HG03103 (cell line): ENCODE measurements around the gene MYO10.
"Not testable (repeated sequence)": the region's sequence is repeated elsewhere in the genome, so short reads cannot be mapped to it uniquely, and the experiment has no call there.

Source experiments
- ATAC-seq: cut with Tn5 transposase; IDR thresholded peaks from one replicate; pipeline ENCODE4 v1.9.1; 2021; ENCODE audit warnings: low read depth; ENCODE audit not compliant: unreplicated experiment

MYO10 gene

DNA sequence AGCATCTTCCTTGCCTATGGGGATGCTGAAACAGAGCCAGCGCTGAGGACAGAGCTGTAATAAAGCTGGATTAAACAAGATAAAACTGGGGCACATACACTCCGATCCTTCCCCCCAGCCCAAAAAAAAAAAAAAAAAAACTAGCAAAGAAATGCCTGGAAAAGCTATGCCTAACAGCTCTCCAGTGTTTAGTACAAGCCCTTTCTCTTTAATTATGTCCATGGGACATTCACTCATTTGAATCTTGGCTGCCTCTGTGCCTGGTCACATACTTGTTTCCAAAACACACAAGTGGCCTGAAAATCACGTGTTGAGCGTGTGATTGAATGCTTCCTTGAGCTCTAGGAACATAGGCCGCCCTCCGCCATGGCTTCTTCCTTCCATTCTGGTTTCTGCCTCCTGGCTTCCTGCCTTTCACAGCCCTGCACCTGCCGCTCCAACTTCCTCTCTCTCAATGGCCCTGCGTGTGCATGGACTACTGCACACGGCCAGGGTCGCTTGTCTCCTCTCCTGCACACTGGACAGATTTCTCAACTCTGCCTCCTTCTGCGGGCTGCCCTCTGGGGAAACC, 208.2 kb downstream of the MYO10 start:
- no peak for ATAC-seq

DNA sequence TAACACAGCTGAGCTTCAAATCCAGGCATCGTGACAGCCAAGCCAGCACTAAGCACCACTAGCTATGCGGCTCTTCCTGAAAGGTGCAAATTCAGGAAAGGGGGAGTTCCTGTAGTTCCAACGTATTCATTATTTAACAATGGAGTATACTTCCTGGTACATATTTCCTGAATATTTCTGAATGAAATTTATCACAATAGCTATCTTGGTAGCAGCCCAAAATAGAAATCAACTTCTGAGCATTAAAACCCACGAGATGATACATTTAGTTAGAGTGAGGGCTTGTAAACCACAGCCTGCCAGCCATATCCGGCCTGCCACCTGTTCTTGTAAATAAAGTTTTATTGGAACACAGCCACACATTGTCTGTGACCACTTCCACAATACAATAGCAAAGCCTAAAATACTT, 209.5 kb downstream of the MYO10 start:
- no peak for ATAC-seq

DNA sequence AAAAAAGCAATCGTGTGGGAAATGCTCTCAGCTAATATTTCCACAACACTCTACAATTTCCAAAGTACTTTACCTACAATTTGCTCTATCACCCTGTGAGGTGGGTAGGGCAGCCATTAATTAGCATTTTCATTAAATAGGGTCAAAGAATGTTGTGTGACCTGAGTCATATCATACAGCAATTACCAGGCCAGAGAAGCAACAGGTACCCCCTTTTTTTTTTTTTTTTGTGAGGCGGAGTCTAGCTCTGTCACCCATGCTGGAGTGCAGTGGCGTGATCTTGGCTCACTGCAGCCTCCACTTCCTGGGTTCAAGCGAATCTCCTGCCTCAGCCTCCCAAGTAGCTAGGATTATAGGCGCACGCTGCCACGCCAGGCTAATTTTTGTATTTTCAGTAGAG, 210.5 kb downstream of the MYO10 start:
- no peak for ATAC-seq

DNA sequence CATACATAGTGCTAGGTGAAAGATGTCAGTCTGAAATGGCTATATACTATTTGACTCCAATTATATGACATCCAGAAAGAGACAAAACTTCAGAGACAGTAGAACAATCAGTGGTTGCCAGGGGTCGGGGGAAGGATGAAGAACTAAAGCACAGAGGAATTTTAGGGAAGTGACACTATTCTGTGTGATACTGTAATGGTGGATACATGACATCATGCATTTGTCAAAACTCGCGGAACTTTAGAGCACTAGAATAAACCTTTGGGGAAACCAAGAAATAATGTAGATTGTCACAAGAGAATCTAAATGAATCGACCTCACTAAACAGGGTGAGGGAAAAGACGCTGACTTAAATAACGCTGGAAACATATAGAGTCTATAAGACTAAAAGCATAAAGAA, 212.3 kb downstream of the MYO10 start:
- no peak for ATAC-seq

DNA sequence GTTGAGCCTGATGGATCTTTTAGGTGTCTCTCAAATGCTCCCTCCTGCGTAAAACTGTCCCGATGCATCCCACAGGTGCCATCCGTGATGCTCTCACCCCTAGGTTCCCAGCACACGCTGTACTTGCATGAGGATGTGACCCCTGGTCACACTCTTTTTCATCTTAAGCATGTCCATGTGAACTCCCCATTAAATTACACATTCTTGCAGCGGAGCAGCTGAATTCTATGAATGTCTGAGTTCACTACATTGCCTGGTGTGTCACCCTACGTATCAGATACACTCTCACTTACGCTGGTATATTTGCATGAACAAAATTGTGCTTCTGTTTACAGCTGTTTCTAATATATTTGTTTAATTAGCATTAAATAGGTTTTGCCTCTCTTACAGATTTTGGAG, 214.0 kb downstream of the MYO10 start:
- ATAC-seq, result no peak

DNA sequence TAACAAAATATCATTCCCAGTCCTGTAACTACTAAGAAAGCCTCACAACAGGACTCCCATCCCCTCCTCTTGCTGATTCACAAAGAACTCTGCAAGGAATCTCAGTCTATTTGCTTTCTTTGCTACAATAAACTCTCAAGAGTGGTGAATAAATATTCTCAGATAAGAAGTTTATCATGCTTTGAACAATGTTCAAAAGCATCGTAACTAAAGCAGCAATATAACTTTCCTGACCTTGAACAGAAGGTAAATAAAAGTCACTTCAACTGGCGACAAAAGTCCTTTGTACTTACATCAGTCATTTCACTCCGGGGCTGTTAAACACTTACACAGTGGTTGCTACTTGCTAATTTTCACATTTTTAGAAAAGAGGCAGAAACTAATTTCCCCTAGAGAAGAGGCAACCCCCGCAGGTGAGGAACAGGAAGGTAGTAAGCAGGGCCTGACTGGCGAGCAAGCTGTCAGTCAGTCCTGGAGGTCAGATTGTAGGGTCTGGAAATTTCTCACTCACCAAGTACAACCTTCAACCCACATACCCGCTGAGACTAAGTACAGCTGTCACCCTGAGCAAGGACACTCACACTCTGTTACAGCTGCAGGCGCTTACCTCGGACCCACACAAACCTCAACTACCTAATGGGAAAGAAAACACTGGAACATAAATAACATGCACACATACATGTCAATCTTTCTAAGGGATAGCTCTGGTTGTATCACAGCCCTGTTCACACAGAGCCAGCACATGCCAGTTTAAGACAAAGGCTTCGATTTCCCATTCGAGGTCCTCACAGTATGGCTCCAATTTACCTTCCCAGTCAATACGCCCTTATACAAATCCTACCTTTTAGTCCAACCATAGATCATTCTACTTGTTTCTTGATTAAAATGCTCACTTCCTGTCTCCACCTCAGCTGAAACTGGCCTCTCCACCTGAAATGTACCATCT, 214.7 kb downstream of the MYO10 start:
- no peak for ATAC-seq

DNA sequence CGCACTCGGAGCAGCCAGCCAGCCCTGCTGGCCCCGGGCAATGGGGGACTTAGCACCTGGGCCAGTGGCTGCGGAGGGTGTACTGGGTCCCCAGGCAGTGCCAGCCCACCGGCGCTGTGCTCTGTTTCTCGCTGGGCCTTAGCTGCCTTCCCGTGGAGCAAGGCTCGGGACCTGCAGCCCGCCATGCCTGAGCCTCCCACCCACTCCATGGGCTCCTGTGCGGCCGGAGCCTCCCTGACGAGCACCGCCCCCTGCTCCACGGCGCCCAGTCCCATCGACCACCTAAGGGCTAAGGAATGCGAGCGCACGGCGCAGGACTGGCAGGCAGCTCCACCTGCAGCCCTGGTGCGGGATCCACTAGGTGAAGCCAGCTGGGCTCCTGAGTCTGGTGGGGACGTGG, 218.1 kb downstream of the MYO10 start:
- ATAC-seq, result not testable (repeated sequence)

DNA sequence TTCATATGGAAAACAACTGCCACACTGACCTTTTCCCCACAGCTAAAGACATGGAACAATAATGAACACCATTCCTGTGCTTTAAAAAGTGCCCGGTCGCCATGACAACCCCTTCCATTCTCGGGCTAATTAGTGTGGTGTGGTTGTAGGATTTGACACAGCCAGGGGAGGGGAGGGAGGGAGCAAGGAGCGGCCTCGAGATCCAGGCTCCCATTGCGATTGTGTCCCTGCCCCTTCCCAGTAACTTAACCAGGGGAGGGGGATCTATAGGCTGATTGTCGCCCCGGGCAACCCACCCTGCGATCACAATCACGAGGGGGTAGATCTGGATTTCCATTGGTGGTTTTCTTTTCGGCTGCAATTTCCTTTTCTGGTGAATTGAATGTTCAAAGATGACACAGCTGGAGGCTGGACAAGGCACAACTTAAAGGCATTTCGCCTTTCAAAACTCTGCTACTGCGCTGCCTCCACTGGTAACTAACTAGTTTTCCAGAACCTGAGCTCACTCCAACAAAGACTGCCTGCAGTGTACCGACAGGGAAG, 222.6 kb downstream of the MYO10 start:
- no peak for ATAC-seq

DNA sequence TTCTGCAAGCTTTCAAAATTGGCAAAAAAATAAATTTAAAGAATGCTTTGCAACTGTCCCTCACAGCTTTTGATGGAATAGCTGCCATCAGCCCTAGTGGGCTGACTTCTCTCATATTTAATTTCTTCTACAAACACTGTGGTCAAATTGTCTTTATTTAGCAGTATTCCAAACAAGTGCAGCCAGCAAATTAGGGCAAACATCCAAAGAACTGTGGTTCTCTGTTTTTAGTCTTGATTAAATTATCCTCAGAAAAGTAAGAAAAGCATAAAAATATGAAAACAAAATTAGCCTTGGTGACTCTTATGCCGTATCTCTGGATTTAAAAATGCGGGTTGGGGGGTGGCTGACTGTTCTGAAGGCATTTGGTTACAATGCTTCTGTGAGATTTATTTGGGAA, 223.5 kb downstream of the MYO10 start:
- no peak for ATAC-seq

DNA sequence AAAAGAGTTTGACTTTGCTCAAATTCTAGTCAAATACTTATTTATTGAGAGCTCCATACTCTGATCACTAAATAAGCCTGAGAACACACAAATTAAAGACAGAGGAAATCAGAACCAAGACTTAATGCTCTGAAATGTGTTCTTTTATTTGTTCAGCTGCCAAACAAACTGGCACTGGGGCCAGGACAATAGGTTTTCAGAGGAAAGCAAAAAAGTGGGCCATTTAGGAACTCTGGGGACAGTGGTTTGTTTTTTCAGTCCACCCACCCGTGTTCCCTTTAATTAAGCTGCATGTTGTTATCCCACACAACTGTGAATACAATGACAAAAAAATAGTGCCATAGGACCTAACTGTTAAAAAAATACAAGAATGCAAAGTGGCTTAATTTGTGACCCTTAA, 223.9 kb downstream of the MYO10 start:
- no peak for ATAC-seq

DNA sequence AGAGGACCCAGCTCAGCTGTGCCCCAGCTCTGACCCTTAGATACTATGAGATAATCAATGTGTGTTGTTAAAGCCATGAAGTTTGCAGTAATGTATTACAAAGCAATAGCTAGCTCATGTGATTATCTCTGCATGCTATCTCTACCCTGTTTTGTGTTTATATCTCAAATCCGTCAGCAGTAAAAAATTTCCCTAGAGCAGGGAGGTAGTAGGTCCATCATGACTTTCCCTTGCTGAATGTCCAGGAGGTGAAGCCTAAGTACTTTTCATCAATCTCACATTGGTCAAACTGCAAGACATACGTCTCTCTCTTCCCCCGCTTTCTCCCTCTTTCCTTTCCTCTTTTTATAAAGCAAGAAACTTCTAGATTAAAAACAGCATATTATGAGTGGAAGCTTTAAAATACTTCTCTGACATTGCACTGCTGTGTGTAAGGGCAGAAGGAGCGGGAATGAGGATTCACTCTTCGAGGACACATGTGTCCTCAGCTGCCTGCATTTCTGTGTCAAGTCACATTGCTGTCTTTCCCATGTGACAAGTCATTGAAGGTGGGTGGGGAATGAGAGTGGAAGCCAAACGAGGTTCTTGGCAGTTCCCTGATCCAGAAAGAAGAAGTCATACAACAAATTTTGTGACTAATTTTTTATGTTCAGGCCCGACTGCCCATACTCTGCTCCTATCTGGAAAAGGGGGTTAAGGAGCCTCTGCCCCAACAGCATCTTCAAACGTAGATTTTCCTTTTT, 226.2 kb downstream of the MYO10 start:
- ATAC-seq, result no peak

DNA sequence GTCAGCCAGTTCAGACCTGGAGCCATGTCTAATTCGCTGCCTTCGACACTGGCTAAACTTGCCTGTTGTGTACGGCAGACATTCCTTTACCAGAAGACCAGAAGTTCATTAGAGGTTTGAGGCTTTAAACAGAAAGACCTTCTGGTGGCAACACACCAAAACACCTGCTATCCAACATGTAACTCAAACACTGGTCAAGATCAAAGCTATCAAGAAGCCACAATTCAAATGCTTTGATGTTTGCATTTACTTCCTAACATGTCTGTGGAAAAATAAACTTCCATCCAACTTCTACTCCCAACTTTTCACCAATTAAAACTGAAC, 228.3 kb downstream of the MYO10 start:
- ATAC-seq, result no peak

DNA sequence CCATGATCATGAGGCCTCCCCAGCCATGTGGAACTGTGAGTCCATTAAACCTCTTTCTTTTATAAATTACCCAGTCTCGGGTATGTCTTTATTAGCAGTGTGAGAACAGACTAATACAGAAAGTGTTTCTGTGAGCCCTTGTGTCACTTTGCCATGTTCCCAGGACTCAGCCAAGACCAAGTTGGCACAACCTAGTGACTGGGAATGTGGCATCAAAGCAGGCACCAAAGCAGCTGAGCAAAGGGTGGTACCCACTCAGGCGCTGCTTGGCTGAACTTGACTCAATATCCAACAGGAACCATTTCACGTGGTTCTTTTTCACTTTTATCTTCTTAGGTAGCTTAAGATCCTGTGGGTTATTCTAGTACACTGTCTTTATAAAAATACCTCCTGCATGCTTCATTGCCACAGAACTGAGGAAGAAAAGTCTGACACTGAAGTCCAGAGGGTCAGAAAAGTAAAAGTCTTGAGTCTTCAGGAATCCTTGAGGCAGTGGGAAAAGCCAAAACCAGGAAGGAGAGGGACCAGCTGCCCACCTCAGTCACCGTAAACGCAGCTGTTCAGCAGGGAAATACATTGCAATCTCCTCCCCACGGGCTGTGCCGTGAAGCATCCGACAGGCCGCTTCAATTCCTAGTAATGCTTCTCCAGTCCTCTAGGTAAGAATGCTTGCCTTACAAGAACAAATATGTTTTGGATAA, 228.8 kb downstream of the MYO10 start:
- ATAC-seq, result no peak

DNA sequence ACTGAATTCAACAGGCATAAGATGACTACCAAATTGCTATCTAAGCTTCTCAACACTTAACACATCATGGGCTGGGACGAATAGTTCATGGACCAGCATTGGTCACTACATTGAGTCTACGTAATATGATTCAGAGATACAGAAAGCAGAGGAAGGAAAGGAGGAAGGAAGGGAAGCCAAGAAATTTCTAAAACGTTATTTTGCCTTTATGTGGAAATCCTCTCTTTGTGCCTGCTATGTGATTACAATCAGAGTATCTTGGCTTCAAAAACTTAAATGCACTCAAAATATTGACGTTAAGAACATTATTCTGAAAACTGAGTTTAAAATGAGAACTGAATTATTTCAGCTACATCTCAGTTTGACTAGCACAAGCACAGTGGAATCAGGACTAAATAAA, 231.1 kb downstream of the MYO10 start:
- no peak for ATAC-seq

DNA sequence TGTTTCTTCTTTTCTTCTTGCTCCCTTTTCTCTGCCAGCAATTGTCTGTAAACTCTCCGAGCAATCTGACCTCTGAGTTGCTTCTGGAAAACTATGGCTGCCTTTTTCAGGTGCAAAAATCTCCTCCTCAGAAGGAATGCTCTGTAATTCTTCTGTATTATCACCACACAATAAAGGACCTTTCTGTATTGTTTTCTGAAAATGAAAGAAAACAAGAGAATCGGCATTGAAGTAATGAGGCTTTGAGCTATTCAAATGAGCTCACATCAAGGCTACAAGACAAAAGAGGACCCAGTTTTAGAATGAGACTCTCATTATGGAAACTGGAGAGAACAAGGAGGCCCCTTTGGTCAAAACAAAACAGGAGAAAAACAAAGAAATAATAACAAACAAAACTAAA, 233.1 kb downstream of the MYO10 start:
- ATAC-seq, result no peak

DNA sequence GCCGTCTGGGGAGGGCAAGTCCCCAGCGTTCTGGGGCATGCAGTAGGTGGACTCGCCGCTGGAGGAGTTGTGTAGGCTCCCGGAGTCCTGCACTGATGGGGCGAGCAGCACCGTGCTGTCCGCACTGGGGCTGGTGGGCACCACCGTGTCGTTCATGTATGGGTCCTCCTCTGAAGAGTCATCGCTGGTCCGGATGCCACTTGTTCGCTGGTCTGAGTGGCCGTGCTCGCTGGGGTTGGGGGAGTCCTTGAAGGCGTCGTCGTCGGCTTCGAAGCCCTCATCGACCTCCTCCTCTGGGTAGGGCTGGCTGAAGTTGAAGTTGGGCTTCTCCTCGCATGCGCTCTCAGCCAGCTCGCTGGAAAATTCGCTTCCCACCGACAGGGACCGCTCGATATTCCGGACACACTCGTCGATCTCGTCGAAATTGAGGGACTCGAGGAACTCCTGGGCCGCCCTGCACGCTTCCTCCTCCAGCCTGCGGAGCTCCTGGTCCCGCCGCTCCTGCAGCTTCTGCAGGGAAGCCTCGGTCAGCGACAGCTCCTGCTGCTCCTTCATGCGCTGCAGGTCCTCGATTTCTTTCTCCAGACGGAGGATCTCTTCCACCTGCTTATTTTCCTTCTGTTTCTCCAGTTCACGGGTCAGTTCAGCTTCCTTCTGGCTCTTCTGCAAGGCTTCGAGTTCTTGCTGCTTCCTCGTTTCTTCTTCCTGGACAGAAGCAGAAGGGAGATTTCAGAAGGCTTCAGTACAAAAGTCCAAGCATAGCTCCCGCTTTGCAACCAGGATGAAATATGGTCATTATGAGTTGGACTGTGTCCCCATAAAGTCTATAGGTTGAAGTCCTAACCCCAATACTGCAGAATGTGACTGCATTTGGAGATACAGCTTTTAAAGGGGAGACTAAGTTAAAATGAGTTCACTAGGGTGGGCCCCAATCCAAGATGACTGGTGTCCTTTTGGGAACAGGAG, 234.7 kb downstream of the MYO10 start:
- no peak for ATAC-seq

DNA sequence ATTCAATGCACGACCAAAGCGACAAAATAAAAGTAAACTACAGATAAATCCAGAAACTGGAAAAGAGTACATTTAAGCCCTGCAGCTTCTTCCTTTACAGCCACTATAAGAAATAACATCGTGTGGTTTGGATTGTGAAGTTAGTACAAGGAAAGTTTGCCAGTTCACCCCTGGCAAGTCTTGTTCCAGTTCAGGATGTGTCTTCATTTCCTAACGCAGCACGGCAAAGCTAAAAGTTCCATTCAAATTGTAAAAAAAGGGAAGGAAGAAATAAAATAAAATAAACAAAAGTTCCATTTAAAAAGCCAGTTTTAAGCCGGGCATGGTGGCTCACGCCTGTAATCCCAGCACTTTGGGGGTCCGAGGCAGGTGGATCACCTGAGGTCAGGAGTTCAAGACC, 236.0 kb downstream of the MYO10 start:
- ATAC-seq, result no peak

DNA sequence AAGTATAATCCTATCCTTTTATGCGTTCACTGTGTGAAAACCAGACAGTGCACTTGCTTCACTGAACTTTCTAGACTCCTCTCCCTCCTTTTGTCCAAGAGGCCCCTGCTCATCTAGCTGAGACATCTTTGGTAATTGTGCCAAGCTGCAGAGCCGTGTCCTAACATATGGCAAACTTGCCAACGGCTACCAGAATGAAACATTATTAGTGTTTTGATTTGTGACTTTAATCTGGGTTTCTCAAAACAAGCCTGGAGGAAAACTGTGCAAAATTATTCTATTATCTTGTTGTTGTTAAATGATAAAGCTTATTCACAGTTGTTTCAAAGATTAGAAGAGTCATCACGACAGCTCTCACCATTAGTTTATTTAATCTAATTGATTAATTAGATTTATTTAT, 240.3 kb downstream of the MYO10 start:
- no peak for ATAC-seq

DNA sequence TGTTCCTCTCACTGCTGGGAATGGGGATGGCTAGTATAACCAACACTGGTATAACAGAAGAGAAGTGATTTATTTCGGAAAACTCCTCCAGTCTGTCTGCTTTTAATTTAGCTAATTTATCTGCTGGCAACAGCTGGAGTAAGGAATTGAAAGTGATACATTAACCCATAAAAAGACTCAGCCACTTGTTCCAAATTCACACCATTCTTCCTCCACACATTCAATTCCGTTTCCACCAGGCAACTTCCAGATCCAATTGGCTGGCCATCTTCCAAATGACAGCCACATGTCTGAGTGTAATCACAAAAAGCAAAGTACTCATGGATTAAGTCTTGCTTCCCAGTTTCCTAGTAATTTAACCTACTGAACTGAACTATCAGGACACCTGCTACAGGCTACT, 242.2 kb downstream of the MYO10 start:
- ATAC-seq, result no peak

DNA sequence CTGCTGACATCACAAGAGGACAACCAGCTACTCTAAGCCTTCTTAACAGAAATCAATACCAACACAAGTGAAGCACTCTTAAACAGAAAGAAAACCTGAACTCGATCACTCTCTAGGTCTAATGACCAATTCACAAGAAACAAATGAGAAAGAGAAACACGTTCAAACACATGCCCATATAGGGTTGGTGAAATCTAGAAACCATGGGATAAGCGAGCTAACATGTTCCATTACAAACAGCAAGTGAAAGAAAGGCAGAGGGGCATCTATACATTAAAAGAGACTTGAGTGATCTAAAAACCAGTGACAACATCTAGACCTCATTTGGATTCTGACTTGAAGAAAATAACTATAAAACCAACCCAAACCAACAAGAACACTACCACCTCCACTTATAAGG, 244.4 kb downstream of the MYO10 start:
- ATAC-seq, result no peak
